Measurements from ENCODE around the gene LRRC7. TPM values are rescaled to one million over a fixed set of nuclear protein-coding genes. Genes with fewer than 3 reads are reported as not detected.
"Not testable (repeated sequence)": the region's sequence is repeated elsewhere in the genome, so short reads cannot be mapped to it uniquely, and the experiment has no call there.

LRRC7 gene
- total RNA-seq, 1 experiment from 2014 or later: not detected

DNA sequence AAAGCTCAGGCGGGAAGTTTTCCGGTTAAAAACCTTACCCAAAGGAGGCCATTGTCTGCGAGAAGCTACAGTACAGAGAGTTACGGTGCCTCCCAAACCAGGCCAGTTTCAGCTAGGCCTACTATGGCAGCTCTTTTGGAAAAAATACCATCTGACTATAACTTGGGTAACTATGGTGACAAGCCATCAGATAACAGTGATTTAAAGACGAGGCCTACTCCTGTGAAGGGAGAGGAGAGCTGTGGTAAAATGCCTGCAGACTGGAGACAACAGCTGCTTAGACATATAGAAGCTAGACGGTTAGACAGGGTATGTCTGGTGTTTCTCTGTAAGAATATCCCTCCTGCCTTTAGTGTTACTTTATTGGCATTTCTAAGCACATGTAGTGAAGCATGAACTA lies 471.8 kb downstream of the LRRC7 start:
- DNase-seq (ENCODE audit: low read depth): no peak

- no peak for DNase-seq (ENCODE audit: low read depth)
Observed at GRCh38 chr1:70041317-70042045, 473.8 kb downstream of the LRRC7 start.

DNA sequence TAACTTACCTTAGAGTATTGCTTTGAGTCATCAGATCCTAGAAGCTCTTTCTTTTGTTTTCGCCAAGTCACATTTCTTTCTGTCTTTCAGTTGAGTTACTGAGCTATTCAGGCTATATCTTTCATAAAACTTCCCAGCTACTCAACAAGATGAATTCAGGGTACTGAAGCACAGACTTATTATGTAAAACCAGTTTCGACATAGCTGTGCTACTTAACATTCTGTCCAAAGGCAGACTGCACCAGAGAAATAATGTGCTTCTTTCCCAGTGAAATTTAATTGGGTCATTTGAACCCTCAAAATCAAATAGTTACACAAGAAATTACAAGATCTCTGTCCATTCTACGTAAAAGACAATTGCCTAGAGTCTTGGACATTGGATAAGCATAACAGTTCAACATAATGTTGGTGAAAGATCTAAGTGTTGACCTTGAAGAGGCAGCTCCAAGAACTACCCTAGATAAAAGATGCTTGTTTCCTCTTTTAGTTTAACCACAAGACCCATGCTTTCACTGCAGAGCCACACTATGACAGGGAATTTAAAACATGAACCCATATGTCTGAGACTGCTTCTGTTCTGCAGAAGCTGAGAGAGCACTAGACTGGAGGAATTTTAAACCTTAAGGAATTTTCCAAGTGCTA lies 474.5 kb downstream of the LRRC7 start:
- DNase-seq (ENCODE audit: low read depth): no peak

DNA sequence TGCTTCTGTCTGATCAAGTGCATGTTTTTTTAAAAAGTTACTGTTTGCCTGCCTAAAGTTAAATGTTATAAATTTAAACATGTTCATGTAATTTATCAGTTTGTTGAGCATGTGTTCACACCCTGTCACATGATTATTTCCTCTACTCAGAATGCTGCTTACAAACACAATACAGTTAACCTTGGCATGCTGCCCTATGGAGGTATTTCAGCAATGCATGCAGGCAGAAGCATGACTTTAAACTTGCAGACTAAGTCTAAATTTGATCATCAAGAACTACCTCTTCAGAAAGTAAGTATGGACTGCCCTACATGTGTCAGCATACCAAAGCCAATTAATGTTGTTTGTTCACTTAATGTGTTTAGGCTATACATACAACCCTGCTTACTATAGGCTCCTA lies 476.1 kb downstream of the LRRC7 start:
- DNase-seq (ENCODE audit: low read depth): no peak

- DNase-seq (ENCODE audit: low read depth): no peak
Observed at GRCh38 chr1:70044832-70045231, 477.1 kb downstream of the LRRC7 start.

DNA sequence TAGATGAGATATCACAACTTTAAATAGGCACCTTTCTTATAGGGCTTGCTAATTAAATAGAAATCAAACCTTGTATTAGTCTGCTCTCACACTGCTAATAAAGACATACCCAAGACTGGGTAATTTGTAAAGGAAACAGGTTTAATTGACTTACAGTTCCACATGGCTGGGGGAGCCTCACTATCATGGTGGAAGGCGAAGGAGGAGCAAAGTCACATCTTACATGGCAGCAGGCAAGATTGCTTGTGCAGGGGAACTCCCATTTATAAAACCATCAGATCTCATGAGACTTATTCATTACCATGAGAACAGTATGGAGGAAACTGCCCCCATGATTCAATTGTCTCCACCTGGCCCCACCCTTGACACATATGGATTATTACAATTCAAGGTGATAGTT lies 477.9 kb downstream of the LRRC7 start:
- not testable (repeated sequence) for DNase-seq (ENCODE audit: low read depth)

- DNase-seq (ENCODE audit: low read depth): no peak
Observed at GRCh38 chr1:70048336-70049094, 480.8 kb downstream of the LRRC7 start.

DNA sequence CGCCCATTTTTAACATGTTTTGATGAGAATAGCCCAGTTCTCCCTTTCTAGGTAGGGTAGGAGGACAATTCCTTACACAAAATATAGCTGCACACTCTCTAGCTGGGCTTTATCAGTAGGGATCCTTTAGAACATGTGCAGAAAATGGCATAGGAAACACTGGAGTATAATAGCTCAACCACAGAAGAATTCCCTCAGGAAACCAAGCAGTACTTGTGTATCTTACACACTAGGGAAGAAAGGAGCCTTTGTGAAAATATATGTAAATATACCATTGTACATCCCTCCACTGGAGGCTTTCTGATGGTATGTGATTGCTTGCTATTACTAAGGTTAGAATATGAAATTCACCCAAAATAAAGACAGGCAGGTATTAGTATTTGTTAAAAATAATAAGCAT lies 484.2 kb downstream of the LRRC7 start:
- DNase-seq (ENCODE audit: low read depth): no peak

DNA sequence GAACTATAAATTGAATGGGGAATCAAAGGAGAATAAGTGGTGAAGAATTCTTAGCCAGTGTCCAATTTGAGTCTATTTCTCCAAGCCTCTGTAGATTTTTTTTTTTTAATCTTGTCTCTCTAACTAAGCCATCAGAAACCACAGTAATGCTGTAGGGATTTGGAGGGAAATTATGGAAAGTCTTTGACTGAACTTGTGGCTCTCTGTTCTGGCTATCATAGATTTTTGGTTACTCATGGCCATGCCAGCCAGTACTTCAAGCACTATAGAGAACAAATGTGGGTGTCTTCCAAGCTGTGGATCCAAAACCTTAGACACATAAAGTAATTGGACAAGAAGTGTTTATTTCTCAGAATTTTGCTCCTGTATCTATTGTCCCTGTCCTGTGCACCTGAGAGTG lies 489.8 kb downstream of the LRRC7 start:
- DNase-seq (ENCODE audit: low read depth): no peak

DNA sequence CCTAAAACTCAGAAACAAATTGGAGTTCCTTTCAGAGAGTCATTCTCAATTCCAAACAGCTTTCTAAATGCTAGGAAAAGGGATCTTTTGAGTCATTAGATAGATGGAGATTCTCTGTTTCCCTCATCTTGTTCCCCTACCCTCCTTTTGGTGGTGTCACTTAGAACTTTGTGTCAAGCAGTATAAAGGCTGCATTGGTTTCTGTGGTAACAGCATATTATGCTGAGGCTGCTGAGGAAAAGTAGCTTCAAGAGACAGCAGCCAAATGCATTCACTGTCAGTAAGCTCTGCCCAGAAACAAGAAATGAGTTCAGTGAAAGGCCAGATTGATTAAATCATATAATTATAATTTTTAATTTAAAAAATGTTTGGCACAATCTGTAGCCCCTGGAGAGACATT lies 493.5 kb downstream of the LRRC7 start:
- DNase-seq (ENCODE audit: low read depth): no peak

DNA sequence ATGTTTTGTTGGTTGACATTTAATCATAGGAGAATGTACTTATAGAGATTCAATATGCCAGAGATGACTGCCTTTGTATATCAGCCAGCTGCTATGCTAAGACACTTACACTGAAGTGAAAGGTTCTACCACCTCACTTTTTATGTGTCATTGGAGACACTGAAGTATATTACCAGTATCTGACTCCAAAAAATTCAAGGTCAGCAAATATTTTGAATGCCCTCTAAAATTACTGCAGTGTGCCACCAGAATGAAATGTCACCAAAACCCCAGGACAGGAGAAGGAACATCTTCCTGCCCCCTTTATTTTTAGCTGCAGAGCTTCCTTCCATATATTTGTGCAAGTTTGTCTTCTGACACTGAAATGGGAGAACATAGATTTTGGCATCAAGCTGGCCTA lies 496.1 kb downstream of the LRRC7 start:
- no peak for DNase-seq (ENCODE audit: low read depth)

GRCh38 chr1:70066711-70067110 lies 499.0 kb downstream of the LRRC7 start:
- no peak for DNase-seq (ENCODE audit: low read depth)

DNA sequence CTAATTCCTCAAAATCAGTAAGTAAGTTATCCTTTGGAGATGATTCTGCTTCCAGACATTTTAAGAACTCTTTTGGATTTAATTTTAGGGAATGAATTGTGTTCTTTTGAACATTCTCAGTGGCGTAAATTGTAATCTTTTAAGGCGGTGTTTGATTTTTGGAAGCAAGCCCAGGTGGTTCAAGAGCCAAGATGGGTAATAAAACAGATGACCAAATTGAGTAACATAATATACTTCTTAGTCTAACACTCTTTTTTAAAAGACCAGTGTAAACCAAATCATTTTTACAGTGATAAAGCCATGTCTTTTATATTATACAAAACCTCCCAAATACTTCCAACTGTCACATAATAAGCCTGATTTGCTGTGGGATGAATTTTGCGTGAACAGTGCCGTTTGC lies 503.9 kb downstream of the LRRC7 start:
- no peak for DNase-seq (ENCODE audit: low read depth)

- no peak for DNase-seq (ENCODE audit: low read depth)
Observed at GRCh38 chr1:70072231-70072751, 504.6 kb downstream of the LRRC7 start.

GRCh38 chr1:70075761-70076160 lies 508.0 kb downstream of the LRRC7 start:
- DNase-seq (ENCODE audit: low read depth): no peak

- DNase-seq (ENCODE audit: low read depth): no peak
Observed at GRCh38 chr1:70077066-70077465, 509.3 kb downstream of the LRRC7 start.

DNA sequence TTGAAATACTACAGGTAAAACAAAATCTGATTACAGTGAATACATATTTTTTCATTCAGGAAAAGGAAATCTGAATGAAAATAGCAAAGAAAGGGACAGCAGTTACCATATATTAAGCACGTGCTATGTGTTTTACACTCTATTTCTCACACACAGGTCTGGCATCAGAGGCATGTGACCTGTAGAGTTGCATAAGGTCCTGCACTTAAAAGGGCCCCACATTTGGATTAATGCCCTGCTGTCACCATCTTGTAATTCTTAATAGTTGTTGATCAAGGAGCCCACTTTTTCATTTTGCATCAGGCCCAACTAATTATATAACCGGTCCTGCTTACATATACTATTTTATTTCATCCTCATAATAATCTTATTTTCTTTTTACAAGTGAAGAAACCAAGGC lies 511.8 kb downstream of the LRRC7 start:
- DNase-seq (ENCODE audit: low read depth): no peak

DNA sequence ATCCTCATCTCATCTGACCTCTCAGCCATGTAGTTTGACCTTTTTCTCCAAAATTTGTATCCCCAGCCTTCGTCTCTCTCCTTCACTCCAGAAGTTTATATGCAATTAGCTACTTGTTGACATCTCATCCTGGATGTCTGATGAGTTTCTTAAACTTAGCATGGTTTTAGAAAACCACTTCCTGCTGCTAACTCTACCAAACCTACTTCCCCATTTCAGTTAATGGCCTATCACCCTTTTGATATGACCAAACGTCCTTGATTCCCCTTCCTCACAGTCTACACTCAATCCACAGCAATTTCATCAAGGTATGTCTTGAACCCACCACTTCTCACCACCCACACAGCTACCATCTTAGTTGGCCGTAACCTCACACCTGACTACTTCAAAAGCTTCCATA lies 515.8 kb downstream of the LRRC7 start:
- DNase-seq (ENCODE audit: low read depth): no peak

GRCh38 chr1:70084314-70084915 lies 516.7 kb downstream of the LRRC7 start:
- DNase-seq (ENCODE audit: low read depth): no peak

- no peak for DNase-seq (ENCODE audit: low read depth)
Observed at GRCh38 chr1:70085521-70085920, 517.8 kb downstream of the LRRC7 start.

DNA sequence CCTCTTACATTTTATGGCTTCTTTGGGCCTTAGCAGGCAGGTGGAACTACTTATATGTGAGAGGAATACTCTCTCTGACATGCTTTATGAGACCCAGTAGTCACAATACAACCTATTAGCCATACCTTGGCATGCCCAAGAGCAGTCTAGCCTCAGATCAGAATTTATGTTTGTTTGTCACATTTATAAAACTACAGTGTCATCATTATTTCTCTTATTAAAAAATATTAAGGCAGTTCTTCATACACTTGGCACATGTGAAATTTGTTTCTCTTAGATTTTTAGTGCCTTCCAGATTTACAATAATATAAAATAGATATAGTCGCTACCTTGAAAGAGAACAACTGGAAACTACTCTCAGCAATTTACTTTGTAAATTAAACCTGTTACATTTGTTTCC lies 519.2 kb downstream of the LRRC7 start:
- no peak for DNase-seq (ENCODE audit: low read depth)

DNA sequence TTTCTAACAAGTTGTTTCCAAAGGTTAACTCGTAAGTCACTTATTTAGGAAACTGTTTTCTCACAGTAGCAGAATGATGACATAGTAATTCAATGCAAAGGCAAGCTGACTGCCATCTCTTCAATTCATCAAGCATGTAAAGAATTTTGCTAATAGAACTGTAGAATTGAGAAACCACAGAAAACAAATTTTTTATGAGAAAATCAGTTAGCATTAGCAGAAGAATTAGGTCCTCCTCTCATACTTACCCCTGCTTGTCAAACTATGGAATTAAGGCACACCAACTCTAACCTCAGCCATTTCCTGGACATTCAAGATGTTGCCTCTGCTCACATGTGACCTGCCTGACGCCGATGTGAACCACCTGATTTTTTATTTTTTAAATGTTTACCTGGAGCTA lies 522.4 kb downstream of the LRRC7 start:
- no peak for DNase-seq (ENCODE audit: low read depth)
